GM10266 (cell line): ENCODE results near the gene SKOR2.

ENCODE experiments used
- DNase-seq: peaks from one replicate; pipeline ENCODE4 v3.0.0; 2012; ENCODE audit errors: extremely low spot score
- CTCF ChIP-seq: IDR thresholded peaks from 2 replicates; pipeline ENCODE4 v1.5.1; 2012; ENCODE audit warnings: mild to moderate bottlenecking, low read depth; ENCODE audit not compliant: control insufficient read depth, insufficient read depth; ENCODE audit errors: missing control alignments

SKOR2 gene

GRCh38 chr18:47254341-47254939 lies 3.0 kb upstream of the SKOR2 start:
- peak; percentile 43 for DNase-seq
- no peak for TF ChIP-seq CTCF

- DNase-seq = no peak
- no peak for TF ChIP-seq CTCF
These were observed 1.7 kb upstream of the SKOR2 start for GRCh38 chr18:47253101-47253654.

- no peak for DNase-seq
- no peak for TF ChIP-seq CTCF
These were observed 941 bp downstream of the SKOR2 start for GRCh38 chr18:47250391-47251046.

DNA sequence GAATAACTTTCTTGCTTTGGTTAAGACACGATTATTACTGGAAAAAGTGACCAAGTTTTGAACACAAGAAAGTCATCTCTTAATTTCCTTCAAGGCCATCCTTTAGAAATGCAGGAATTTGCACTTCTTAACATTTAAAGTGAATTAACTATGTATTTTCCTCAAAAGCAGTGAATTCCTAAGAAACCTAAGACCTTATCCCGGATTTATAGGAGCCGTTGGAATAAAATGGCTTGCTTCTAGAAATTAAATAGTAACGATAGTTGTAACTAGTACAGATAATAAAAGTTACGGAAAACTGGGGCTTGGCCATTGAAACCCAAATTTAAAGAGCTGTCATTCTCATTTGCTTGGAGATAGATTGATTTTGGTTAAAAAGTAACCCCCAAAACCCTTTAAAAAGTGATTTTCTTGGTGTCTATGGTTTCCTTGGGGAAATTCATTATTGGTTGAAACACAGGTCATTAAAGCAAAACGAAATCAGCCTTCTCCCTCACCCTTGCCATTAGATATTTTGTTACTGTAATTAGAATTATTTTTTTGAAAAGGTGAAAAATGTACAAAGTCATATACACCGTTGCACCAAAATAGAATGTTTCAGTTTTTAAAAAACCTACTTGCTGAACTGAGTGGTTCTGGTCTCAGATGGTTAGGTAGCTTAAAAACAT lies 2.0 kb downstream of the SKOR2 start:
- no peak for DNase-seq
- no peak for TF ChIP-seq CTCF

GRCh38 chr18:47248604-47249313 lies 2.7 kb downstream of the SKOR2 start:
- no peak for TF ChIP-seq CTCF
- DNase-seq = no peak

DNA sequence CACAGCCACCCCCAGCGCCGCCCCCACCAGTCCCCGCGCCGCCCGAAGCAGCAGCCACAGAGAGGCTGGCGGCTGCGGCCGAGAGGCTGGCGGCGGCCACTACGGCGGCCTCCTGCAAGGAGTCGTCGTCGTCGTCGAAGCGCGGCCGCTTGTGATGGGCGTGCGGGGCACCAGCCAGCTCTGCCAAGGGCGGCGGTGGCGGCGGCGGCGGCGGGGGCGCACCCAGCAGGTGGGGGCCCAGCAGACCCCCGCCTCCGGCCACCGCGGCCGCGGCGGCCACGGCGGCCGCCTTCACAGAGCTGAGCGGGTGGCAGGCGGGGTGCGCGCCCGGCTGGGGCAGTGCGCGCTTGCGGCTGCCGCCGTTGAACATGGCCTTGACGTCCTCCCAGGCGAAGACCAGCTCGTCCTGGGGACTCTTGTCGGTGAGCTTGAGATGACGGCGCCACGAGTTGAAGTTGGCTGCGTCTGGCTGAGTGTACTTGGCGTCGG lies 3.3 kb downstream of the SKOR2 start:
- no peak for TF ChIP-seq CTCF

More for the DNA sequence above, 3.3 kb downstream of the SKOR2 start:
- DNase-seq = no peak
